Measurements from ENCODE around the gene KIF12. TPM values are rescaled to one million over a fixed set of nuclear protein-coding genes. Genes with fewer than 3 reads are reported as not detected.
A peak's percentile ranks its signal among the peaks of the same experiment; 100 is the strongest.

Gene KIF12
- total and polyA plus RNA-seq, 2 of the 13 experiments (the other 11 are each of a cell fraction or from before 2014, with no cell fraction given) = 1.8 to 12.5 TPM

- no peak; the same call in 1 of the 2 replicates for TF ChIP-seq USF2 (IDR thresholded peaks at IDR 0.05; ENCODE audit: low read depth, low read length)
- peak; percentile 54; the same call in 1 of the 2 replicates for TF ChIP-seq USF2 (CRISPR knock-in tag; IDR thresholded peaks at IDR 0.05; ENCODE audit: borderline replicate concordance)
- TF ChIP-seq GPN1 (CRISPR knock-in tag; IDR thresholded peaks at IDR 0.05; ENCODE audit: borderline replicate concordance) = no peak
- peak; percentile 41 for TF ChIP-seq SKI (IDR thresholded peaks at IDR 0.05; ENCODE audit: partially characterized antibody)
- TF ChIP-seq MATR3 (CRISPR knock-in tag; IDR thresholded peaks at IDR 0.05) = no peak
- no peak; the same call in 1 of the 2 replicates for TF ChIP-seq ZNF816 (CRISPR knock-in tag; IDR thresholded peaks at IDR 0.05; ENCODE audit: borderline replicate concordance)
- no peak for TF ChIP-seq PHB2 (IDR thresholded peaks at IDR 0.05; ENCODE audit: partially characterized antibody)
- no peak for TF ChIP-seq SYNCRIP (IDR thresholded peaks at IDR 0.05; ENCODE audit: insufficient read depth, low read depth, low read length)
- peak; percentile 39; the same call in 1 of the 2 replicates for TF ChIP-seq NR1H2 (CRISPR knock-in tag; IDR thresholded peaks at IDR 0.05; ENCODE audit: borderline replicate concordance, low read depth)
- TF ChIP-seq RBFOX2 (IDR thresholded peaks at IDR 0.05; ENCODE audit: low read depth, low read length) = peak; percentile 67
- TF ChIP-seq ZNF670 (CRISPR knock-in tag; IDR thresholded peaks at IDR 0.05; ENCODE audit: borderline replicate concordance) = no peak
- no peak; the same call in 1 of the 2 replicates for TF ChIP-seq ZNF326 (CRISPR knock-in tag; IDR thresholded peaks at IDR 0.05; ENCODE audit: borderline replicate concordance)
- TF ChIP-seq TBX2 (CRISPR knock-in tag; IDR thresholded peaks at IDR 0.05; ENCODE audit: borderline replicate concordance) = peak; percentile 73; the same call in 1 of the 2 replicates
- peak; percentile 56 for TF ChIP-seq ZSCAN21 (CRISPR knock-in tag; IDR thresholded peaks at IDR 0.05; ENCODE audit: borderline replicate concordance)
- no peak for TF ChIP-seq RFX1 (IDR thresholded peaks at IDR 0.05)
- TF ChIP-seq TOE1 (CRISPR knock-in tag; IDR thresholded peaks at IDR 0.05) = no peak
- TF ChIP-seq STAG1 (CRISPR knock-in tag; IDR thresholded peaks at IDR 0.05) = peak; percentile 94
- TF ChIP-seq KAT7 (CRISPR knock-in tag; IDR thresholded peaks at IDR 0.05; ENCODE audit: borderline replicate concordance) = peak; percentile 82
- TF ChIP-seq ZBTB20 (CRISPR knock-in tag; IDR thresholded peaks at IDR 0.05; ENCODE audit: borderline replicate concordance, low read depth) = peak; percentile 61; the same call in 1 of the 2 replicates
- TF ChIP-seq DR1 (CRISPR knock-in tag; IDR thresholded peaks at IDR 0.05) = no peak
- no peak for TF ChIP-seq ZBTB42 (CRISPR knock-in tag; IDR thresholded peaks at IDR 0.05)
- TF ChIP-seq ZNF737 (CRISPR knock-in tag; IDR thresholded peaks at IDR 0.05; ENCODE audit: borderline replicate concordance) = no peak
- TF ChIP-seq ZNF382 (CRISPR knock-in tag; IDR thresholded peaks at IDR 0.05; ENCODE audit: borderline replicate concordance) = no peak
- TF ChIP-seq ZNF781 (CRISPR knock-in tag; IDR thresholded peaks at IDR 0.05; ENCODE audit: borderline replicate concordance, not compliant biosample characterization) = peak; percentile 96
- peak; percentile 23 for TF ChIP-seq ZBTB33 (CRISPR knock-in tag; IDR thresholded peaks at IDR 0.05)
- TF ChIP-seq ZNF446 (CRISPR knock-in tag; IDR thresholded peaks at IDR 0.05) = no peak
Observed at GRCh38 chr9:114082017-114082762, 16.9 kb downstream of the KIF12 start (continued).
